HG03469 (cell line): ENCODE data around the gene ITPKC.

ENCODE experiments used
- ATAC-seq: cut with Tn5 transposase; IDR thresholded peaks from one replicate; pipeline ENCODE4 v1.9.1; 2021; ENCODE audit warnings: mild to moderate bottlenecking, moderate library complexity, moderate number of reproducible peaks; ENCODE audit not compliant: unreplicated experiment

The ITPKC gene

GRCh38 chr19:40739030-40739839 is 22.3 kb downstream of the ITPKC start:
- no peak for ATAC-seq

- ATAC-seq = no peak
Observed at GRCh38 chr19:40739871-40740703, 23.2 kb downstream of the ITPKC start.

- ATAC-seq = no peak
Observed at GRCh38 chr19:40740747-40741146, 23.8 kb downstream of the ITPKC start.

- ATAC-seq = no peak
Observed at GRCh38 chr19:40741527-40742390, 24.8 kb downstream of the ITPKC start.

GRCh38 chr19:40742477-40742876 is 25.6 kb downstream of the ITPKC start:
- no peak for ATAC-seq

- ATAC-seq = no peak
Observed at GRCh38 chr19:40742886-40743285, 26.0 kb downstream of the ITPKC start.

GRCh38 chr19:40743926-40744325 is 27.0 kb downstream of the ITPKC start:
- no peak for ATAC-seq

GRCh38 chr19:40744554-40745401 is 27.9 kb downstream of the ITPKC start:
- ATAC-seq = no peak

GRCh38 chr19:40745402-40745780 is 28.5 kb downstream of the ITPKC start:
- ATAC-seq = no peak

- ATAC-seq = no peak
Observed at GRCh38 chr19:40747536-40747935, 30.6 kb downstream of the ITPKC start.

GRCh38 chr19:40750058-40750873 is 33.4 kb downstream of the ITPKC start, which contains the start of gene ACTMAP:
Gene ACTMAP (minus strand): TSS chr19:40750477. CDS start chr19:40749803, 674 bp downstream.
- peak; percentile 67 for ATAC-seq

- ATAC-seq = peak; percentile 38
Observed at GRCh38 chr19:40750874-40751537, 34.1 kb downstream of the ITPKC start, which contains the start of gene SNRPA. Gene SNRPA (plus strand): TSS chr19:40751203. CDS start chr19:40751409, 206 bp downstream.

- ATAC-seq = no peak
Observed at GRCh38 chr19:40752257-40752781, 35.4 kb downstream of the ITPKC start.

- no peak for ATAC-seq
Observed at GRCh38 chr19:40754611-40755247, 37.8 kb downstream of the ITPKC start.

- ATAC-seq = no peak
Observed at GRCh38 chr19:40755248-40755624, 38.3 kb downstream of the ITPKC start.

- no peak for ATAC-seq
Observed at GRCh38 chr19:40755791-40756190, 38.9 kb downstream of the ITPKC start.

GRCh38 chr19:40756502-40757110 is 39.7 kb downstream of the ITPKC start:
- ATAC-seq = no peak
